ENCODE results near the gene EP400.
A peak's percentile ranks its signal among the peaks of the same experiment; 100 is the strongest.
"Not testable (repeated sequence)": the region's sequence is repeated elsewhere in the genome, so short reads cannot be mapped to it uniquely, and the experiment has no call there.

Gene EP400

GRCh38 chr12:132043216-132043615, 93.5 kb downstream of the EP400 start:
- peak overlapping the region; percentile 45 for H3K27ac ChIP-seq
- DNase-seq (ENCODE audit: low spot score): no peak
- TF ChIP-seq, protein P1, sequence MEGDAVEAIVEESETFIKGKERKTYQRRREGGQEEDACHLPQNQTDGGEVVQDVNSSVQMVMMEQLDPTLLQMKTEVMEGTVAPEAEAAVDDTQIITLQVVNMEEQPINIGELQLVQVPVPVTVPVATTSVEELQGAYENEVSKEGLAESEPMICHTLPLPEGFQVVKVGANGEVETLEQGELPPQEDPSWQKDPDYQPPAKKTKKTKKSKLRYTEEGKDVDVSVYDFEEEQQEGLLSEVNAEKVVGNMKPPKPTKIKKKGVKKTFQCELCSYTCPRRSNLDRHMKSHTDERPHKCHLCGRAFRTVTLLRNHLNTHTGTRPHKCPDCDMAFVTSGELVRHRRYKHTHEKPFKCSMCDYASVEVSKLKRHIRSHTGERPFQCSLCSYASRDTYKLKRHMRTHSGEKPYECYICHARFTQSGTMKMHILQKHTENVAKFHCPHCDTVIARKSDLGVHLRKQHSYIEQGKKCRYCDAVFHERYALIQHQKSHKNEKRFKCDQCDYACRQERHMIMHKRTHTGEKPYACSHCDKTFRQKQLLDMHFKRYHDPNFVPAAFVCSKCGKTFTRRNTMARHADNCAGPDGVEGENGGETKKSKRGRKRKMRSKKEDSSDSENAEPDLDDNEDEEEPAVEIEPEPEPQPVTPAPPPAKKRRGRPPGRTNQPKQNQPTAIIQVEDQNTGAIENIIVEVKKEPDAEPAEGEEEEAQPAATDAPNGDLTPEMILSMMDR (conservative IDR thresholded peaks at IDR 0.05; ENCODE audit: low read depth): no peak
- POLR2A ChIA-PET (ENCODE audit: low non-redundant PET): no interaction called here
- CTCF ChIA-PET: no interaction called here

GRCh38 chr12:132043770-132044467, 94.2 kb downstream of the EP400 start:
- POLR2A ChIA-PET (ENCODE audit: low non-redundant PET): no interaction called here
- no peak for DNase-seq (ENCODE audit: low spot score)
- H3K27ac ChIP-seq: peak overlapping the region; percentile 42
- TF ChIP-seq, protein P1 (conservative IDR thresholded peaks at IDR 0.05; ENCODE audit: low read depth): no peak
- CTCF ChIA-PET: no interaction called here

- no peak for DNase-seq (ENCODE audit: low spot score)
- ChIA-PET POLR2A (ENCODE audit: low non-redundant PET) (no interaction called here), CTCF (no interaction called here)
- no peak overlapping the region for H3K27ac ChIP-seq
- TF ChIP-seq, protein P1 (conservative IDR thresholded peaks at IDR 0.05; ENCODE audit: low read depth): no peak
Measured at GRCh38 chr12:132044661-132045412, 95.1 kb downstream of the EP400 start.

DNA sequence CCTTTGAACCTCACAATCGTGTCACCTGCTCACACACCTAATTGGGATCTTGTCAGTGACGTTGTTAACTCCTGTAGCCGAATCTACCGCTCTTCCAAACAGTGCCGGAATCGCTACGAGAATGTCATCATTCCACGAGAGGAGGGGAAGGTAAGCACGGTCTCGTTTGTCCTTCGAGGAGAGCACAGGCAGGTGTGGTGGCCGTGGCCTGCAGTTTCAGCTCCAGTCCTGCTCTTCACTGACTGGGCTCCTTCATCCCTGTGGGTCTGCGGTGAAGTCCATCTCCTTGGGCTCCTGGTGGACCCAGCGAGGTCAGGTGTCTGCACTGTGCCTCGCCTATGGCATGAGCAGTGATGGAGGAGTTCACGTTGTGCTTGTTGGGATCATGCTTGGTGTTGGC, 96.0 kb downstream of the EP400 start:
- H3K27ac ChIP-seq: no peak overlapping the region
- TF ChIP-seq, protein P1 (conservative IDR thresholded peaks at IDR 0.05; ENCODE audit: low read depth): no peak
- no peak for DNase-seq (ENCODE audit: low spot score)
- CTCF ChIA-PET: no interaction called here
- POLR2A ChIA-PET (ENCODE audit: low non-redundant PET): no interaction called here

GRCh38 chr12:132046561-132046960, 96.8 kb downstream of the EP400 start:
- TF ChIP-seq, protein P1 (conservative IDR thresholded peaks at IDR 0.05; ENCODE audit: low read depth): no peak
- H3K27ac ChIP-seq: no peak overlapping the region
- POLR2A ChIA-PET (ENCODE audit: low non-redundant PET): no interaction called here
- DNase-seq (ENCODE audit: low spot score): no peak
- CTCF ChIA-PET: no interaction called here

- H3K27ac ChIP-seq; POLR2A ChIA-PET (ENCODE audit: low non-redundant PET); CTCF ChIA-PET; DNase-seq (ENCODE audit: low spot score): not testable (repeated sequence)
Measured at GRCh38 chr12:132047630-132048029, 97.9 kb downstream of the EP400 start.

- H3K27ac ChIP-seq: no peak overlapping the region
- POLR2A ChIA-PET (ENCODE audit: low non-redundant PET): no interaction called here
- TF ChIP-seq, protein P1 (conservative IDR thresholded peaks at IDR 0.05; ENCODE audit: low read depth): no peak
- CTCF ChIA-PET: no interaction called here
- no peak for DNase-seq (ENCODE audit: low spot score)
Measured at GRCh38 chr12:132049442-132049841, 99.7 kb downstream of the EP400 start.

All from RWPE1 (cell line).